IgD-negative memory B cell (primary cell): ENCODE data around the gene CDH13. TPM values are rescaled to one million over a fixed set of nuclear protein-coding genes. Genes with fewer than 3 reads are reported as not detected.

Experiments used
- H3K27ac Mint-ChIP-seq, 3 donors: one replicate each; pipeline ENCODE4 v1.8.0; 2020 to 2022; ENCODE audit warnings: mild to moderate bottlenecking in 3 of 3, mixed read lengths in 3 of 3, moderate library complexity in 1 of 3
- H3K27me3 Mint-ChIP-seq: one replicate; pipeline ENCODE4 v1.8.0; 2021; ENCODE audit warnings: mixed read lengths
- H3K36me3 Mint-ChIP-seq: one replicate; pipeline ENCODE4 v1.8.0; 2020; ENCODE audit warnings: mild to moderate bottlenecking, mixed read lengths
- H3K4me1 Mint-ChIP-seq, 3 donors: one replicate each; pipeline ENCODE4 v1.8.0; 2020 to 2022; ENCODE audit warnings: mixed read lengths in 3 of 3, mild to moderate bottlenecking in 1 of 3
- H3K4me3 Mint-ChIP-seq, 4 donors: one replicate each; pipeline ENCODE4 v1.8.0; 2020 to 2022; ENCODE audit warnings: mild to moderate bottlenecking in 4 of 4, mixed read lengths in 4 of 4, moderate library complexity in 3 of 4
- H3K9me3 Mint-ChIP-seq, 3 donors: one replicate each; pipeline ENCODE4 v1.8.0; 2020 to 2021; ENCODE audit warnings: mixed read lengths in 3 of 3, mild to moderate bottlenecking in 1 of 3
- polyA plus RNA-seq: library from polyadenylated mRNA; unstranded; fragments of 300-500 nt; fragmentation: Illumina TruSeq; gene quantifications from one replicate; pipeline ENCODE4 v1.2.3, GENCODE V29; 2021

Gene CDH13
- polyA plus RNA-seq, 1 donor from 2014 or later, result 0.23 TPM

- Mint-ChIP-seq H3K4me3 (no peak overlapping the region), H3K27ac (no peak overlapping the region), H3K4me1 (no peaks in the 10 kb centered on the region), H3K36me3 (peaks cover 2% of the 10 kb centered on the region), H3K27me3 (peaks cover 9% of the 10 kb centered on the region), H3K9me3 (peaks cover 0 to 3% (median 0%) of the 10 kb centered on the region in 3 donors)
These were observed 20.7 kb upstream of the CDH13 start for GRCh38 chr16:82605863-82606620.

- H3K27me3 Mint-ChIP-seq, result peaks cover 9% of the 10 kb centered on the region
- H3K27ac Mint-ChIP-seq, result no peak overlapping the region
- no peak overlapping the region for H3K4me3 Mint-ChIP-seq
- H3K36me3 Mint-ChIP-seq, result peaks cover 2% of the 10 kb centered on the region
- H3K9me3 Mint-ChIP-seq, result no peaks in the 10 kb centered on the region
- H3K4me1 Mint-ChIP-seq, result no peaks in the 10 kb centered on the region
These were observed 17.6 kb upstream of the CDH13 start for GRCh38 chr16:82609140-82609539.

- H3K4me3 Mint-ChIP-seq, result no peak overlapping the region
- H3K27me3 Mint-ChIP-seq, result peaks cover 4% of the 10 kb centered on the region
- no peaks in the 10 kb centered on the region for H3K9me3 Mint-ChIP-seq
- H3K4me1 Mint-ChIP-seq, result no peaks in the 10 kb centered on the region
- H3K27ac Mint-ChIP-seq, result no peak overlapping the region
- H3K36me3 Mint-ChIP-seq, result no peaks in the 10 kb centered on the region
These were observed 14.5 kb upstream of the CDH13 start for GRCh38 chr16:82612263-82612662.

- H3K4me3 Mint-ChIP-seq, result no peak overlapping the region
- no peaks in the 10 kb centered on the region for H3K4me1 Mint-ChIP-seq
- H3K27ac Mint-ChIP-seq, result no peak overlapping the region
- H3K27me3 Mint-ChIP-seq, result peaks cover 3% of the 10 kb centered on the region
- H3K9me3 Mint-ChIP-seq, result no peaks in the 10 kb centered on the region
- H3K36me3 Mint-ChIP-seq, result no peaks in the 10 kb centered on the region
These were observed 10.4 kb upstream of the CDH13 start for GRCh38 chr16:82616356-82616755.

- Mint-ChIP-seq H3K4me1 (no peaks in the 10 kb centered on the region), H3K27ac (no peak overlapping the region), H3K4me3 (no peak overlapping the region), H3K9me3 (no peaks in the 10 kb centered on the region), H3K36me3 (no peaks in the 10 kb centered on the region), H3K27me3 (peaks cover 16% of the 10 kb centered on the region)
These were observed 5.0 kb upstream of the CDH13 start for GRCh38 chr16:82621781-82622180.

- no peak overlapping the region for H3K27ac Mint-ChIP-seq
- no peaks in the 10 kb centered on the region for H3K9me3 Mint-ChIP-seq
- H3K4me1 Mint-ChIP-seq, result no peaks in the 10 kb centered on the region
- no peak overlapping the region for H3K4me3 Mint-ChIP-seq
- no peaks in the 10 kb centered on the region for H3K36me3 Mint-ChIP-seq
- H3K27me3 Mint-ChIP-seq, result peaks cover 26% of the 10 kb centered on the region
These were observed 3.5 kb upstream of the CDH13 start for GRCh38 chr16:82623241-82623640.

- peaks cover 39% of the 10 kb centered on the region for H3K27me3 Mint-ChIP-seq
- H3K36me3 Mint-ChIP-seq, result no peaks in the 10 kb centered on the region
These were observed 1.5 kb upstream of the CDH13 start for GRCh38 chr16:82625066-82625968.

GRCh38 chr16:82628088-82628423 lies 1.3 kb downstream of the CDH13 start:
- no peaks in the 10 kb centered on the region for H3K4me1 Mint-ChIP-seq
- H3K36me3 Mint-ChIP-seq, result no peaks in the 10 kb centered on the region
- no peak overlapping the region for H3K4me3 Mint-ChIP-seq
- H3K9me3 Mint-ChIP-seq, result no peaks in the 10 kb centered on the region
- H3K27me3 Mint-ChIP-seq, result peaks cover 49% of the 10 kb centered on the region
- H3K27ac Mint-ChIP-seq, result no peak overlapping the region

More at GRCh38 chr16:82625066-82625968, 1.5 kb upstream of the CDH13 start:
- Mint-ChIP-seq H3K4me1 (no peaks in the 10 kb centered on the region), H3K4me3 (no peak overlapping the region), H3K27ac (no peak overlapping the region), H3K9me3 (no peaks in the 10 kb centered on the region)

GRCh38 chr16:82628711-82629110 lies 1.9 kb downstream of the CDH13 start:
- no peaks in the 10 kb centered on the region for H3K9me3 Mint-ChIP-seq
- no peak overlapping the region for H3K27ac Mint-ChIP-seq
- no peaks in the 10 kb centered on the region for H3K36me3 Mint-ChIP-seq
- H3K4me1 Mint-ChIP-seq, result no peaks in the 10 kb centered on the region
- no peak overlapping the region for H3K4me3 Mint-ChIP-seq
- peaks cover 49% of the 10 kb centered on the region for H3K27me3 Mint-ChIP-seq

- H3K4me3 Mint-ChIP-seq, result no peak overlapping the region
- H3K27me3 Mint-ChIP-seq, result peaks cover 49% of the 10 kb centered on the region
- no peaks in the 10 kb centered on the region for H3K9me3 Mint-ChIP-seq
- no peaks in the 10 kb centered on the region for H3K4me1 Mint-ChIP-seq
- no peak overlapping the region for H3K27ac Mint-ChIP-seq
- no peaks in the 10 kb centered on the region for H3K36me3 Mint-ChIP-seq
These were observed 2.8 kb downstream of the CDH13 start for GRCh38 chr16:82629441-82630027.

GRCh38 chr16:82630219-82630618 lies 3.5 kb downstream of the CDH13 start:
- H3K9me3 Mint-ChIP-seq, result no peaks in the 10 kb centered on the region
- H3K36me3 Mint-ChIP-seq, result no peaks in the 10 kb centered on the region
- no peak overlapping the region for H3K27ac Mint-ChIP-seq
- no peak overlapping the region for H3K4me3 Mint-ChIP-seq
- H3K27me3 Mint-ChIP-seq, result peaks cover 45% of the 10 kb centered on the region
- H3K4me1 Mint-ChIP-seq, result no peaks in the 10 kb centered on the region

GRCh38 chr16:82630688-82631087 lies 3.9 kb downstream of the CDH13 start:
- H3K36me3 Mint-ChIP-seq, result no peaks in the 10 kb centered on the region
- H3K4me3 Mint-ChIP-seq, result no peak overlapping the region
- no peaks in the 10 kb centered on the region for H3K4me1 Mint-ChIP-seq
- peak overlapping the region in 1 of 3 donors; percentile 14 for H3K27ac Mint-ChIP-seq
- H3K27me3 Mint-ChIP-seq, result peaks cover 41% of the 10 kb centered on the region
- no peaks in the 10 kb centered on the region for H3K9me3 Mint-ChIP-seq

- Mint-ChIP-seq H3K4me3 (no peak overlapping the region), H3K9me3 (no peaks in the 10 kb centered on the region), H3K27me3 (peaks cover 32% of the 10 kb centered on the region), H3K27ac (no peak overlapping the region), H3K4me1 (no peaks in the 10 kb centered on the region), H3K36me3 (no peaks in the 10 kb centered on the region)
These were observed 5.2 kb downstream of the CDH13 start for GRCh38 chr16:82631701-82632685.

GRCh38 chr16:82633964-82634600 lies 7.3 kb downstream of the CDH13 start:
- Mint-ChIP-seq H3K36me3 (no peaks in the 10 kb centered on the region), H3K9me3 (no peaks in the 10 kb centered on the region), H3K27me3 (peaks cover 17% of the 10 kb centered on the region), H3K4me3 (no peak overlapping the region), H3K27ac (no peak overlapping the region), H3K4me1 (no peaks in the 10 kb centered on the region)
